LNCAP (cell line): ENCODE data around the gene ANKRD13D.

Experiments
- CTCF ChIP-seq: fragments of 450-650 bp; IDR thresholded peaks from 2 replicates; pipeline ENCODE4 v1.5.1; 2017; ENCODE audit warnings: mild to moderate bottlenecking

ANKRD13D gene

DNA sequence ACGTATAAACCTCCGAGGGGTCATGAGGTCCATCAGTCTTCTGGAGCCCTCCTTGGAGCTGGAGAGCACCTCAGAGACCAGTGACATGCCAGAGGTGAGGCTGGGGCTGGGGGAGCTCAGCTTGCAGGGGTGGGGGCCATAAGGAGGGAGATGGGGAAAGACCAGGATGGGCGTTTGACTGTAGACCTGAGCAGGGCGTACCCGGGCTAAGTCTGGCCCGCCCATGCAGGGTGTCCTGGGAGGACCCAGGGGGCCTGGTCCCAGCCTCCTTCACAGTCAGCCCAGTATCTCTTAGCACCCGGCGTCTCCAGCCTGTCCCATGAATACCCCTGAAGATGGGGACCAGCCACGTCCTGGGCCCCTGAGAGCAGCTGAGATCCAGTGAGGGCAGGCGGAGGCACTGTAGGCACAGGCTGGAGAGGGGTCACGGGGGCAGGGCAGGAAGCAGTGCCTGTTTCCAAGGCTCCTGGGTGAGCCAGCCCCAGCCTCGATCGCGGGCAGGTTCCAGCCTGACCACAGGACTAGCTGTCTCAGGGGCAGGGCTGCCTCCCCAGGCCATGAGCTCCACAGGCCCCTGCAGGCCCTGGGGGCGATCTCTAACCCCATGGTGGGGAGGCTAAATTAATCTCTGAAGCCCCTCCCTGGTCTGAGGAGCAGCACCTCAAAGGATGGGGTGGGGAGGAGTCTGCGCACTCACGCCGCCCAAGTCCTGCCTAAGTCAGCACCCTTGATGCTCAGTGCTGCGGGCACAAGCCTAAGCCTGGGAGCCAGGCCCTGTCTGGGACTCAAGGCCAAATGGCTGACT, 21.3 kb downstream of the ANKRD13D start:
- no peak for TF ChIP-seq CTCF

DNA sequence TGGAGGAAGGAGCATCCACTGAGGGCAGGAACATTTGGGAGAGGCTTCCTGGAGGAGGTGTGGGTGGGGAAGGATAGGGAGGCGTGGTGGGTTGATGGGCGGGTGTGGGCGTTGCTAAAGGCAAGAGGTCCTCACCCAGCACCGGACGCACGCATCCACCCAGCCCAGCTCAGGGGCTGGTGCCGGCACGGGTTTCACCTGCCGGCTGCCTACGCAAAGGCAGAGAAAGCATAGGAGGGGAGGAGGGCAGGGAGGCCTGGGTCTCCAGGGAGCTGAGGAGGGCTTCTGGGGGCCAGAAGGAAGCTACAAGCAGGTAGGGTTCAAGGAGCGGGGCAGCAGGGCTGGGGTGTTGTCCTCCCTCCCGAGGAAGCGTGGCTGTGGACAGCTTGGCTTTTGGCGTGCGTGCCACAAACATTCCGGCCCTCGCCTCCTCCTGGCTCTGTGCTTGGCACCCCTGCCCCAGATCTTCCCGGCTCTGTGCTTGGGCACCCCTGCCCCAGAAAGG, 22.0 kb downstream of the ANKRD13D start:
- TF ChIP-seq CTCF: no peak

GRCh38 chr11:67311556-67312082, 22.5 kb downstream of the ANKRD13D start:
- TF ChIP-seq CTCF: no peak

- TF ChIP-seq CTCF: no peak
These were observed 23.3 kb downstream of the ANKRD13D start for GRCh38 chr11:67312187-67313021.

DNA sequence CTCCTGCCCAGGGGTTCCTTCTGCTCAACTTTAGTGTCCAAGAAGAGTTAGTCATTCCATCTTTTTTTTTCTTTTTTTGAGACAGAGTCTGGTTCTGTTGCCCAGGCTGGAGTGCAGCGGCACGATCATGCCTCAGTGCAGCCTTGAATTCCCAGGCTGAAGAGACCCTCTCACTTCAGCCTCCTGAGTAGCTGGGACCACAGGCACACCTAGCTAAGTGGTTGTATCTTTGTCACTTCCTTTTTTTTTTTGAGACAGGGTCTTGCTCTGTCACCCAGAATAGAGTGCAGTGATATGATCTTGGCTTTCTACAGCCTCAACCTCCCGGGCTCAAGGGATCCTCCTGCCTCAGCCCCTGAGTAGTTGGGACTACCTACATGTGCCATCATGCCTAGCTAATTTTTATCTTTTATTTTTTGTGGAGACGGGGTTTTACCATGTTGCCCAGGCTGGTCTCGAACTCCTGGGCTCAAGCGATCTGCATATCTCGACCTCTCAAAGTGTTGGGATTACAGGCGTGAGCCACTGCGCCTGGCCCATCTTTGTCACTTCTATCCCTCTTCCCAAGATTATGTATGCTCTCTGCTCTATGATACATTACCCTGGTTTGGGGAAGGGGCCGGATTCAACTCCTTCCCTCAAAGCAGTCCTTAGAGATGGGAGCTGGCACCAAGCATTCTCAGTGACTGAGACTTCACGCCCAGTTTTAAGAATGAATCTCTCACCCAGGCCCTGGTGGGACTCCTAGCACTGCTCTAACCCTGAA, 24.2 kb downstream of the ANKRD13D start:
- TF ChIP-seq CTCF: no peak

- no peak for TF ChIP-seq CTCF
These were observed 25.1 kb downstream of the ANKRD13D start for GRCh38 chr11:67314218-67314617.

- no peak for TF ChIP-seq CTCF
These were observed 26.3 kb downstream of the ANKRD13D start for GRCh38 chr11:67315325-67315909.
